RWPE2 (cell line): ENCODE data around the gene CHMP6.
A peak's percentile ranks its signal among the peaks of the same experiment; 100 is the strongest.

Experiments
- ATAC-seq: fragments of 200-7000 bp; cut with Tn5 transposase; 3 replicates; pipeline ENCODE4 v1.9.1; 2021; ENCODE audit warnings: low read depth
- DNase-seq: peaks from one replicate; pipeline ENCODE4 v3.0.0-alpha.2; 2020; ENCODE audit warnings: low spot score
- H3K27ac ChIP-seq: fragments of 450-650 bp; 2 replicates; pipeline ENCODE4 v1.5.1; 2017; ENCODE audit warnings: mild to moderate bottlenecking; ENCODE audit not compliant: poor library complexity, severe bottlenecking
- H3K27me3 ChIP-seq: fragments of 250-450 bp; sonication (Bioruptor Pico); 2 replicates; pipeline ENCODE4 v1.5.1; 2021; ENCODE audit warnings: mild to moderate bottlenecking, moderate library complexity; ENCODE audit not compliant: insufficient read depth, poor library complexity, severe bottlenecking
- H3K36me3 ChIP-seq: fragments of 250-450 bp; sonication (Bioruptor Pico); 2 replicates; pipeline ENCODE4 v1.5.1; 2020; ENCODE audit warnings: low read depth, mild to moderate bottlenecking, moderate library complexity
- H3K4me1 ChIP-seq: fragments of 250-450 bp; sonication (Bioruptor Pico); 2 replicates; pipeline ENCODE4 v1.5.1; 2021; ENCODE audit warnings: mild to moderate bottlenecking, moderate library complexity; ENCODE audit not compliant: insufficient read depth, poor library complexity, severe bottlenecking
- H3K4me3 ChIP-seq: fragments of 250-450 bp; sonication (Bioruptor Pico); 2 replicates; pipeline ENCODE4 v1.5.1; 2021; ENCODE audit warnings: mild to moderate bottlenecking, moderate library complexity; ENCODE audit not compliant: severe bottlenecking
- H3K9me3 ChIP-seq: fragments of 250-450 bp; sonication (Bioruptor Pico); 2 replicates; pipeline ENCODE4 v1.5.1; 2021; ENCODE audit warnings: mild to moderate bottlenecking, moderate library complexity; ENCODE audit not compliant: severe bottlenecking
- CTCF ChIP-seq: fragments of 450-650 bp; IDR thresholded peaks from one replicate; pipeline ENCODE4 v1.5.1; 2017; ENCODE audit warnings: mild to moderate bottlenecking, moderate library complexity; ENCODE audit not compliant: poor library complexity, severe bottlenecking

The CHMP6 gene

DNA sequence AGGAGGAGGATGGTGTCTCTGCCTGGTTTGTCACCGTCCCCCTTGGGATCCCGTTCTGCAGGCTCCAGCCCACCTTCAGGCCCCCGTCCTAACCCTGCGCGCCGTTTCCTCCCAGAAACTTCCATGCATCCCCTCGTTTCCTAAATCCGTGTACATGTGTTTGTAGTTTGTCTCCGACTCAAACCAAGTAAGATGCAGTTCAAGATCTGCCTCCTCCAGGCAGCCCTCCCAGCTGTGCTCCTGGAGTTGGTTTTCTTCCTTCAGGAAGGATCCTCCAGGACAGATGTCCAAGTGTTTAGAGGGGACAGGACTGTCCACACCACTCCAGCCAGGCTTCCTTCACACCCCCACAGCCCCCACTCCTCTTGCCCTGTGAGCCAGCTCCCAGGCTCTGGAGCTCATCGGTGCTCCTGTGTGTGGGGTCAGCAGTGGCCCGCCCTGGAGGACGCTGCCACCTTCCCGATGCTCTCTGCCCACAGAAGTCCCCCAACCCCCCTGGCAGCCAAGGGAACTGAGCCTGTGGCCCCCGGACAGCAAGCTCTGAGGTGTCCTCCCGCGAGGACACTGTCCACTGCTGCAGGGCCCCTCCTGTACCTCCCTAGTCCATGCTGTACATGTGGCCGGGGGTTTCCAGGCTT, 54.6 kb downstream of the CHMP6 start:
- peak overlapping the region; percentile 89 for H3K27ac ChIP-seq
- TF ChIP-seq CTCF = no peak
- no peak for DNase-seq
- no peaks in the 10 kb centered on the region for H3K27me3 ChIP-seq
- H3K9me3 ChIP-seq = no peaks in the 10 kb centered on the region
- peaks cover 62% of the 10 kb centered on the region for H3K4me1 ChIP-seq
- no peak for ATAC-seq
- peaks cover 7% of the 10 kb centered on the region; the same call in 1 of the 2 replicates for H3K36me3 ChIP-seq
- no peak overlapping the region for H3K4me3 ChIP-seq

DNA sequence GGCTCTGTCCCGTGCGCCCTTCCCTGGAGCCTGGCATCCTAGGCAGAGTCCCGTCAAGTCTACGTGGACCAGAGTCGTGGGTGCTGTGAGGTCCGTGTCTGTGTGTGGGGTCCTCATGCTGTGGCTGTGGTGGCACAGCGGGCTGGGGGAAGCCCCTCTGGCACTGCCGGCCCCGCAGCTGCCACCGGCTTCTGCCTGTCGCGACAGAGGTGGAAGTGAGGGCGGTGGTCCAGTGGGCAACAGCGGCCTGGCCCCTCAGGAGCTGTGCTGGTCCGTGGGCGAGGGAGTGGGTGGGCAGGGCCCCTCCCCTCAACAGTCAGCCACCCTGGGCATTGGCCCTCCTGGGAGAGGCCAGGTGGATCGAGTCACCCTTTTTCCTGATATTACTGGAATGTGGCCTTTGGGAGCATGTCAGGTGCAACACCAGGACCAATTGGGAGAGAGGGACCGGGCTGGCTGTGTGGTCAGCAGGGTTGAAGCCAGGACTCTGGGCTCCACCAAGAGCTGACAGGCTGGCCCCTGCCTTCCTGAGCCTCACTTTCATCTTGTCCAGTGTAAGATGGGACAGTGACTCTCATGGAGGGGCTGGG, 55.2 kb downstream of the CHMP6 start:
- DNase-seq (no peak), ATAC-seq (no peak)
- no peak for TF ChIP-seq CTCF
- Histone ChIP-seq H3K4me3 (no peak overlapping the region), H3K27ac (peak overlapping the region; percentile 89), H3K9me3 (no peaks in the 10 kb centered on the region), H3K36me3 (peaks cover 7% of the 10 kb centered on the region; the same call in 1 of the 2 replicates), H3K27me3 (no peaks in the 10 kb centered on the region), H3K4me1 (peaks cover 63% of the 10 kb centered on the region)

DNA sequence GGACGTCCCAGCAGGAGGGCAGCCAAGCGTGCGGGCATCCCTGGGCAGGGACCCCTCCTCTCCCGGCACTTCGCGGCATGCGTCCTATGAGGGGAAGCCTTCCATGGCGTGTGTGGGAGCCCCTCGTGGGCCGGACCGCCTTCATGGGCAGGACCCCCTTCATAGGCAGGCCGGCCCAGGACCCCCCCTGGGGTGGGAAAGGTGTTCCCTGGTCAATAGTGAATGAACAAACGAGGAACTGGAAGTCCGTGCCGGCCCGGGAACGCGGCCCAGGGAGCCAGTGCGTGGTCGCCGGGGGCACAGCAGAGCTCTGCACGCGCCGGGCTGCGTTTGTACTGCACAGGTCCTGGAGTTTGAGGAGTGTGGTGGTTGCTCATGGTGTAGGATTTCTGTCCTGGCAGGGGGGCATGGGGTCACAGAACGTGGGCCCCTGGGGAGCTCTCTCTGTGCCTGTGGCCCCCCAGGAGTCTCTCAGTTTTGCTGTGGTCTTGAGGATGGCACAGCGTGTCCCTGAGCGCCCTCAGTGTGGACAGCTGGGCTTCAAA, 57.3 kb downstream of the CHMP6 start:
- Histone ChIP-seq H3K9me3 (no peaks in the 10 kb centered on the region), H3K4me3 (no peak overlapping the region), H3K36me3 (peaks cover 7% of the 10 kb centered on the region; the same call in 1 of the 2 replicates), H3K27me3 (no peaks in the 10 kb centered on the region), H3K4me1 (peaks cover 46% of the 10 kb centered on the region), H3K27ac (peak overlapping the region; percentile 98)
- no peak for TF ChIP-seq CTCF
- DNase-seq (no peak), ATAC-seq (no peak)

DNA sequence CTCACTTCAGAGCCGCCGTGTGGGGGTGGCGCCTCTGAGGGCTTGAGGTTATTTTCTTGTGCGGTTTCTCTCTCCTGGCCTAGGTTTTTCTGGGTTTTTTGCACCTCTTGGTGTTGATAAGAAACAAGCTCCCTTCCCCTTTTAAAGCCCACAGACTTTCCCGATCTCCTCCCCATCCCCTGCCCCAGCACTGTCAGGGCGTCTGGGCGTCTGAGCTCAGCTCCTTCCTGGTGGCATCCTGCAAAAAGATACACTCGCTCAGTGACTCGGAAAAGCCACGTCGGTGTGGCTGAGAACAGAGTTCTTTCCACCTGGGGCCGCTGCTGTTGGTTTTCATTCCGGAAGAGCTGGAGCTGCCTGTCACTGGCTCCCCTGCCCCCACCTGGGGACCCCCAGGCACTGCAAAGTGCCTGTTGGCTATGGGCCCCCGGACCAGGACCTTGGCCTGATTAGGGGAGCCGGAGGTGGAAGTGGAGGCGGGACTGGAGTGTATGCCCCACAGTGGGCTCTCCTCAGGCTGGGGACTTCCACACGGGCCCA, 57.8 kb downstream of the CHMP6 start:
- Histone ChIP-seq H3K4me1 (peaks cover 42% of the 10 kb centered on the region), H3K27ac (peak overlapping the region; percentile 98), H3K36me3 (peaks cover 7% of the 10 kb centered on the region; the same call in 1 of the 2 replicates), H3K4me3 (no peak overlapping the region), H3K27me3 (no peaks in the 10 kb centered on the region), H3K9me3 (no peaks in the 10 kb centered on the region)
- DNase-seq (no peak), ATAC-seq (peak; percentile 0; the same call in 2 of the 3 replicates)
- no peak for TF ChIP-seq CTCF
